Articular chondrocyte of knee joint (primary cell): ENCODE results near the gene ST8SIA1. TPM values are rescaled to one million over a fixed set of nuclear protein-coding genes. Genes with fewer than 3 reads are reported as not detected.

Experiments used
- total RNA-seq: library from RNA; depleted of rRNA; stranded (reverse); fragments of >200 nt; gene quantifications from 2 replicates; pipeline ENCODE4 v1.2.3, GENCODE V29; 2012

ST8SIA1 gene
- total RNA-seq: 10.1 and 17.4 TPM in 2 replicates

GRCh38 chr12:22334410-22335100, at the start of gene ST8SIA1:
TSS of gene ST8SIA1 (minus strand) at chr12:22334707. CDS start at chr12:22334232, 475 bp downstream.

Other genes with a start within 250 kb of the ST8SIA1 start
- gene C2CD5, start 209.8 kb upstream of the ST8SIA1 start, total RNA-seq: 29.1 and 29.5 TPM in 2 replicates